Ramos (cell line): ENCODE results near the gene PLB1.

Experiments
- in situ Hi-C: fragments of 300-500 bp; cut with MboI; formaldehyde crosslinking; loops from one replicate; pipeline ENCODE4 v1.14.3; 2022; ENCODE audit warnings: low sequenced_read_pairs; ENCODE audit not compliant: unreplicated experiment

PLB1 gene

DNA sequence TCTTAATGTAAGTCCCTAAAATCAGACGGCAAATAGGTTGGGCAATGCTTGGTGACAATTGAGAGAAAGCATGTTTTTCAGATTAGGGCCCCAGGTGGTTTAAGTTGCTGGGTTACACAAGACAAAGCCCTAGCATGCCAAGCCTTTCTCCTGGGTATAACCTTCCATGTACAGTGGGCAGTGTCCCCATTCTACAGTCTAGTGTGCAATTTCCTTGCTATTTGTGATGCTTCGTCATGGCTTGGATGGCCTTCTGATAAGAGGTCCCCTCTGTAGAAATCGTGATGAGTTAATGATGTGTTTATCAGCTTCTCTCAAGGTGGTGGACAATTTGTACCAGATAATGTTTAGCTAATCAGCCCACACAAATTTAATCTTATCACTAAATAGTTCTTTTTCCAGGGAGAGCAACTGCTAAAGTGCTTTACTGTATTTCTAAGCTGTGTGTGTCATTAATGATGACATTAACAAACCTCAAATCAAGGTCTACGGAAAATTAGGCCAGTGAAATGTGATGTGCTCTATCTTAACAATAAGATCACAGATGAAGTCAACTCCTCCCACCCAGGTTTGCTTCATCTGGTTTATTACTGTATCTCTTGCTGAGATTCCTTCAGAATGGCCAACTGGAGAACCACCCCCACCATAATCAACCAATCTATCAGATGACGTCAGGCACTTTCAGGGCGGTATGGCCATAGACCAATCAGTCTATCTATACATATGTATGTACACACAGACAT, 61.7 kb downstream of the PLB1 start:
- in situ Hi-C loops, result no loop called here

DNA sequence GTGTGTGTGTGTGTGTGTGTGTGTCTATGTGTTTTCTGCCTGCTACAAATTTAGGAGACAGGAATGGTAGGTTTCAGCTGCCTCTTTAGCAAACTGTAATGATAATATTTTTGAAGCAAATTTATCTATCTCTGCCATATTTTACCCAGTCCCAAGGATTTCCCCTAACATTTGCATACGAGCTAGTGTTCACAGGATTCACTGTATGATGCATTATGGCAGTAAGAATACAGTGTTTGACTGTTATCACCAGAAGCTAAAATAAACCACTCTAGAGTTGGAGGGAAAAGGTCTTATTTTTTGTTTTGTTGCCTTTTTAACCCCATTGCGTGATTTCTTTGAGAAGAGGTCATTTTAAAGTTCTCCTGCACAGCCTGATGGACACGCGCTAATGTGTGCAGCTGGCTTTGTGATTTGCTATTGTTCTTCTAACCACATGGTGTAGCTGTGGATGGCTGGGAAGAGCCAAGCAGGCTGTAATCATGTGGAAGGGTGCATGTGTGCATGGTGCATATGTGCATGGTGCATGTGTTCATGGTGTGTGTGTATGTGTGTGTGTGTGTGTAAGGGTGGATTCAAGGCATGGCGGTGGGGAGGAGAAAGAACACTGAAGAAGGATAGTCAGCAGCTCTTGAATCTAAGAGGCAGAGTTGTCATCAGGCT, 62.4 kb downstream of the PLB1 start:
- in situ Hi-C loops, result no loop called here

DNA sequence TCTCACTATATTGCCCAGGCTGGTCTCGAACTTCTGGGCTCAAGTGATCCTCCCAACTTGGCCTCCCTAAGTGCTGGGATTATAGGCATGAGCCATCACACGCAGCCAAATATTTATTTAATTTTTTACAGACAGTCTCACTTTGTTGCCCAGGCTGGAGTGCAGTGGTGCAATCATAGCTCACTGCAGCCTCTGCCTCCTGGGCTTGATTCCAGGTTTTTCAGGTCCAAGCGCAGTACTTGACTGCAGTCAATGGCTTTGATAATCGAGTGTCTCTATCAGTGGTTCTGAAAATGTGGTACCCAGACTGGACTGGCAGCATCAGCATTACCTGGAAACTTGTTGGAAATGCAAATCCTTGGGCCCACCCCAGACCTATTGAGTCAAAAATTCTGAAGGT, 63.1 kb downstream of the PLB1 start:
- in situ Hi-C loops, result no loop called here

DNA sequence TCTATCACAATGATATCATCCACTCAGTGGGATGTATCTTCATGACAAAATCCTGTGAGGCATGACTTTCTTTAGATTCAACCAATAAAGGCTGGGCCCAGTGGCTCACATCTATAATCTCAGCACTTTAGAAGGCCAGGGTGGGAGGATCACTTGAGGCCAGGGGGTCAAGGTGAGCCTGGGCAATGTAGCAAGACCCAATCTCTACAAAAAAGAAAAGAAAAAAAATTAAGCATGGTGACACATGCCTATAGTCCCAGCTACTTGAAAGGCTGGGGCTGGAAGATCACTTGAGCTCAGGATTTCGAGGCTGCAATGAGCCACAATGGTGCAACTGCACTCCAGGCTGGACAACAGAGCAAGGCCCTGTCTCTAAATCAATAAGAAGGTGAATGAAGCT, 68.0 kb downstream of the PLB1 start:
- in situ Hi-C loops, result no loop called here

DNA sequence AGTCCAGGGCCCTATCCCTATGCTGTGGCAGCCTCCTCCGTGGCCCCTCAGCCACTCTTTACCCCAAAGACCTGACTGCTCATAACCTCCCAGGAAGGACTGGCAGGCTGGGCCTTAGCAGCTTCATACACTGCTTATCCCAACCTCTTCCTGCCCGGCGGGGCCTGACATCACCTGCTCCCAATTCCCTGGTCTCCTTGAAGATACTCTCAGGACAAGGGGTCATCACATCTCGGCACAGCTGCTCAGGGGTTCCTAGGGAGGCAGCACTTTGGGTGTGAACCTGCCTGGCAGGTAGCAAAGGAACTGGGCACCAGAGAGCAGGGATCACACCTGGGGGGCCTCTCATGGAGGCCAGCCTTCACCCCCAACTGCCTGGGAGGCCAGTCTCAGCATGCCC, 68.5 kb downstream of the PLB1 start:
- in situ Hi-C loops, result no loop called here

DNA sequence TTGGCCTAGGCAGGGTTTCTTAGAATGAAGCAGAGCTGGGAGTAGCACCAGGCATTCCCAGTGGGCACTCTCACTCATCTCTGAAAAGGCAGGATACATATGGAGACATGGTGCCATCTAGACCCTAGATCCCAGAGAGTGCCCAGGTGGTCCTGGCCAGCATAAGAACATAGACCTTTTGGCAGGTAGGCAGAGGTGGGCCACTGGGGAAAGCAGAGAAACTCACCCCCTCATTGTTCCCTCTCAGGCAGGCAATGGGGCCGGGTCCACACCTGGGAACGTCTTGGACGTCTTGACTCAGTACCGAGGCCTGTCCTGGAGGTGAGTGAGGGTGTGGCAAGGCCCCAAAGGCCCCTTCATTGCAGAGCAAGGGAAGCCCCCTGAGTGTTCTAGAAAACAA, 69.2 kb downstream of the PLB1 start:
- in situ Hi-C loops, result no loop called here

DNA sequence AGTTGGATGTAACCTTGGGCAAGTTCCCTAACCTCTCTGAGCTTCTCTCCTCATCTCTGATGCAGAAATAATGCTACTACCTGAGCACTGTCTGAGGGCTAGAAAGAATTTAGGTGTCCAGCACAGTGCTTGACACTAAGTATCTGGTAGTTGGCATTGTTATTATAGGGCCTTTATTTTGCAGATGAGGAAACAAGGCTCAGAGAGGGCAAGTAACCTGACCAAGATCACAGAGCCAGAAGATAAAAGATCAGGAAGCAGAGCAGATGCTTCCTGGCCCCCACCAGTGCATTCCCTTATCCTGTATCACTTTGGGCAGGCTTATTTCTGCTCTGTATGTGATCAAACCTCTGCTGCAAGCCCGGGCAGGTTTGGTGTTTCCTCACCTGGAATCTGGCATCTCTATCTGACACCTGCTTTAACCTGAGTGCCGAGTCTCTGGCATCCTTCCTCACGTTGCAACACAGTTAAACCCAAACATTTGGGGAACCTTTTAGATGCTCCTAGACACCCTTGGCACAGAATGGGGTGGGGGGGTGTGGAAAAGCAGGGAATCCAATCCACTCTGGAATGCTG, 69.9 kb downstream of the PLB1 start:
- in situ Hi-C loops, result no loop called here

DNA sequence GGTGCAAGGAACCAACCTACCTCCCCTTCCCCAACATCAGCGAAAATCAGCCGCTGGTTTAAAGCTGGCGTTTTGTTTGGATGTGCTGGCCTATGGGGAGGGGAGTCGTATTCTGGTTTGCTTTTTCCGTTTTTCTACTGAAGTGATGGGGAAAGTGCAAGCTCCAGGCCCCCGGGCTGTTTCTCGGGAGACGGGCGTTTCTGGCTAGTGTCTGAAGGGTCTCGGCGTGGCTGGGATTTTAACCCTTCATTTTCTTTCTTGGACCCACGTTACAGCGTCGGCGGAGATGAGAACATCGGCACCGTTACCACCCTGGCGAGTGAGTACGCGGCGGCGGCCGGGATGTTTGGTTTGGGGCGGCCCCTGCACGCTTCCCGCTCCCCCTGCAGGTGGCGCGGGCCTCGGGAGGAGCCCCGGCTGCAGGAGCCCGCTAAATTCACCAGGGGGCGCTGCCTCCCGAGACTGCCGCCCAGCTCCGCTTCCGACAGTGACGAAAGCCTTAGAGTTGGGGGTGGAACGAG, 70.7 kb downstream of the PLB1 start:
- in situ Hi-C loops, result no loop called here

DNA sequence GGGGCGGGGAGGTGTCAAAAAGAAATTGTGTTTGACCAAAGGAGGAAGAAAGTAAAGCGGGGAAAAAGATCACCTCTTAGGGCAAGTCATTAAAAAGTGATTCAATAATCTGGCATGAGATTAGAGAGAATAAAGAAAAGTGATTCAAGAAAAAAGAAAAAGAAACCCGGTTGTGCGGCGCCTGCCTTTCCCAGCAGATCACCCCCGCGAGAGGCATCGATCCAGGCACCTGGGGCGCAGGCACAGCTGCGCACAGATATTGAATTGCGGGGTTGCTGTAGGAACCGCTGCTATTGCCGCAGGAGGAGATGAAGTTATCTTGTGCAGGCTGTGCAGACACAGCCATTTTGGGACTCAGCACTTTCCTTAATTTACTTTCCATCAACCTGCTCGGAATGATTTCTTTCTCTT, 71.2 kb downstream of the PLB1 start:
- in situ Hi-C loops, result no loop called here

DNA sequence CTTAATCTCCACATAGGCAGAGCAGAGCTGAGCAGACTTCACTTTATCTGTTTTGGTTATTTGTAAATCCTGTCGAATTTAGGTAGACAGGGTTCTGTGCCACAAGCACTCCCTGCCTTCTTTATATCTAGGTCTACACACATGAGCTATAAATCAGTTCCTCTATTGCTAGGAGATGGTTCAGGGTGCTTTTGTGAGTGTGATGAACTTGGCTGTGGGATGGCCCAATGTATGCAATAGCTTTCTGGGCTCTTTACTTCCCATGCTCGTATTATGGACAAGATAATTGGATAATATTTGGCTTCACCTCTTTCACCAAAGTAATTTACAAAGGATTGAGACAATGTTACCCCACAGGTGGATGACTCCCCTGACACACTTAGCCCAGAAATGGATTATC, 72.2 kb downstream of the PLB1 start:
- in situ Hi-C loops, result no loop called here

DNA sequence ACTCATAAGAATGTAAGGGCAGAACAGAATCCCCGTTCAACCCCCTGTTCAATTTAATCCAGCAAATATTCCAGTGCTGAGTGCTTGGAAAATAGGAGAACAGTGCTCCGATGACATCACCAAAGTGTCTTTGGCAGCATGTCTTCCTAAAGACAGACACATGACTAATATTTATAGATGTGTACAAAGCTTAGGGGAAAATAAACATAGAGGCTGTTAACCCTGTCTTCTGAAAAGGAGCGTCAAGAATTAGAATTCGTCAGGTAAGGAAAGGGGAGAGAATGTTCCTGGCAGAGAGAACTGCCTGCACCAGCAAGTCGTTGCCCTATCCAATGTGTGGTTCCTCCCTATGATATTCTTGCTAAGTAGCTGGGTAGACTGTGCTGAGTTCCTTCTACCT, 72.7 kb downstream of the PLB1 start:
- in situ Hi-C loops, result no loop called here

DNA sequence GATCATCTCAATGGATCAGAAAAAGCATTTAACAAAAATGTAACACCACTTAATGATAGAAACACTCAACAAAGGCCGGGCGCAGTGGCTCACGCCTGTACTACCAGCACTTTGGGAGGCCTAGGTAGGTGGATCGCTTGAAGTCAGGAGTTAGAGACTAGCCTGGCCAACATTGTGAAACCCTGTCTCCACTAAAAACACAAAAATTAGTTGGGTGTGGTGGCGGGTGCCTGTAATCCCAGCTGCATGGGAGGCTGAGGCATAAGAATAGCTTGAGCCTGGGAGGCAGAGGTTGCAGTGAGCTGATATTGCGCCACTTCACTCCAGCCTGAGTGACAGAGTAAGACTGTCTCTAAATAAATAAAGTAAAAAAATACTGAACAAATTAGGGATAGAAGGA, 74.6 kb downstream of the PLB1 start:
- in situ Hi-C loops, result no loop called here

DNA sequence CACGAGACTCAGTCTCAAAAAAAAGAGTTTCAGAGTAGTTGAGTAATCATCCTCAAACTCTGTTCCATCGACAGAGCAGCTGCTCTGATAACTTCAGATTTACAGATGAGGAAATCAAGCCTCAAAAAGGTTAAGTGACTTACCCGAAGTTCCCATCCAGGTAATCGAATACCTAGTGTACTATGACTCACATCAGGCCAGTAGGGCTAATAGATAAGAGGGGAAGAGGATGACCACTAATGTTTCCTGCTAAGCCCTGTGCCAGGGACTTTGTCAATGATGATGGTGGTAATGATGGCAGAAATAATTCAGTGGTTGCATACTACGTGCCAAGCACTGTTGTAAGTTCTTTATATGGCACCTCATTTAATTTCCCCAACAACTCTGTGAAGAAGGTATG, 80.9 kb downstream of the PLB1 start:
- in situ Hi-C loops, result loop anchor here (25.0 kb wide), 1 partner anchor 636 kb away; no protein-coding TSS in a partner anchor

DNA sequence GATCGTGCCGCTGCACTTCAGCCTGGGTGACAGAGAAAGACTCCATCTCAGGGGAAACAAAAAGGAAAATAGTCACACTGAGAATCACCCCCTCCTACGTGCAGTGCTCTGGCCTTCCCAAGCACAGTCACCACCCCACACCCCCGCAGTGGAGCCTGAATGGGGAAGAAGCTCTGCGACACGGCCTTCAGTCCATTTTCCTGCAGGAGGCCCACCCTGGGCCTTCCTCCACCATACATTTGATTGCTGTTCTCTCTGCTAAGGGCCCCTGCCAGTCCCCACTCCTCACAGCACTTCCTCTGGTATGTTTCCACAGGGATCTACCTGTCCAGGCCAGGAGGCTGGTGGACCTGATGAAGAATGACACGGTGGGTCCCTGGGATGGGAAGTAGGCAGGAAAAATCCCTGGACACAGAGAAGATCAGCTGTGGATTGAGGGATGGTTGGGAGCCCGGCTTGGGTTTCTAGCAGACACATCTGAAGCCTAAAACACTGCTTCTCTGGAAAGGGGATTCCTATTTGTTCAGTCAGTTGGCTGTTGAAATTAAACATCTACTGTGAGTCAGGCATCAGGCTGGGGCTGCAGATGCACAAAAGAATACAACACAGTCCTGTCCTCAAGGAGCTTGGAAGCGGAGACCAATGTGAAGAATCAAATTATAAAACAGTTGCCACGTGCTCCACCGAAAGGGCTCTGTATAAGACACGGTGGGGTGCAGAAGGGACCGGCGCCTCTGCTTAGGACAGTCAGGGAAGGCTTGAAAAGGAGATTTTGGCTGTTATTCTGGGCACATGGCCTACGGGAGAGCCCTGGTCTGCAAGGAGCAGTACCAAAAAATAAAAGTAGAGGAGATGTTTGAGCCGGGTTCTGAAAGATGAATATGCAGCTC, 82.2 kb downstream of the PLB1 start:
- in situ Hi-C loops, result loop anchor here (25.0 kb wide), 1 partner anchor 634 kb away; no protein-coding TSS in a partner anchor

DNA sequence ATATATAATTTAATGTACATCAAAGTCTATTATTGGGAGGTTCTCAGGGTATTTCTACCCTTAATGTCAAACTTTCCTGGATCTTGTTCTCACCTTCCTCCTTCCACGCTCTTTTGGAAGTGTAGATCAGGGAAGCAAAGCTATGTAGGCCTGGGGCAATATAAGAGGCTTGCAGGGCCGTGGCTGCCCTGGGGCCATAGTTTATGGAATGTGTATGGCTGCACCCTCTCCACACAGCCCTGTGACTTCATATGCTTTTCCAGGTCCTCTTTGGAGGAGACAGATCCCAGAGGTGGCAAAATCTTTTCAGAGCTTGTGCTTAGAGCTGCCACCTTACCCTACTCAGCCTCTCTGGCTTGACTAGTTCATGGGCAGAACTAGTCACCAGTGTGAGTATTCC, 82.9 kb downstream of the PLB1 start:
- in situ Hi-C loops, result loop anchor here (25.0 kb wide), 1 partner anchor 634 kb away; no protein-coding TSS in a partner anchor

DNA sequence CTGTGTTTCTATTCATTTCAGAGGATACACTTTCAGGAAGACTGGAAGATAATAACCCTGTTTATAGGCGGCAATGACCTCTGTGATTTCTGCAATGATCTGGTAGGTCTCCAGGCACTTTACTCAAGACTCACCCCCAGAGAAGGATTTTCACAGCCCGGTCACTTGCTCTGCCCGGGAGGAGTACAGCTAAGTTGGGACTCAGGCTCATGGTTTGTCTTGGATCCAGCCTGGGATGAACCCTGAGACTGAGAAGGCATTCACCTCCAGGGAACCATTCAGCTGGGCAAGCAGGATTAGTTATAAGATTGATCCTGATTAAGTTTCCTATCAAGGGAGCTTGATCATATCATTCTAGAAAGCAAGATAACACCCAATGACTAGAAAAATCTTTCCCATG, 83.7 kb downstream of the PLB1 start:
- in situ Hi-C loops, result loop anchor here (25.0 kb wide), 1 partner anchor 633 kb away; no protein-coding TSS in a partner anchor

DNA sequence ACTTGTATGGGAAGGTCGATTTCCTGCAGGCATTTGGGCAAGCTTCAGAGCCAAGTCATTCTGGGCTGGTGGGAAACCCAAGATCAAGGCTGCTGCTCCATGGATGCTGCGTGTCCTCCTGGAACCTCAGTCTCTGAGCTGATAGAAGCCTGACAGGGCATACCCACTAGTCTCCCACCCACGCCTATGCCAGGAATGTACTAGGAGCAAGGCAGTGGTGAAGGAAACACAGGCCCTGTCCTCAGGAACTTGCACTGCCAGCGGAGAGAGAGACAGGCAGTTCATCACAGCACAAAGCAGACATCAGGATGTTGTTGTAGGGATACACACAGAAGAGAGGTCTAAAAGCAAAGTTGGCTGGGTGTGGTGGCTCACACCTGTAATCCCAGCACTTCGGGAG, 84.2 kb downstream of the PLB1 start:
- in situ Hi-C loops, result loop anchor here (25.0 kb wide), 1 partner anchor 632 kb away; no protein-coding TSS in a partner anchor

DNA sequence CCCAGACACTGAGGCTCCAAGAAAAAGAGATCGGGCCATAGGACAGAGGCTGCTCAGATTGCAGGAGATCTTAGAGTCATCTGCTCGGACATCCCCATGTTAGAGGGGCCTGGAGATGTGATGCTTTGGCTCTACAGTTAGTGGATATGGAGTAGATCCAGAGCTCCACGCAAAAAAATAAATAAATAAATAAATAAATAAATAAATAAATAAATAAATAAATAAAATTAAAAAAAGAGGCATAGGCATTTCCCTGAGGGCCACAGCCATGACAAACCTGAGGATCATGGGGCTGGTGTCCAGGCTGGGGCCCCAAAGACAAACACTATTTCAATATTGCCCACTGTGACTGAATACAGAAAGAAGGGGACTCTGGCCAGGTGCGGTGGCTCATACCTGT, 85.5 kb downstream of the PLB1 start:
- in situ Hi-C loops, result loop anchor here (25.0 kb wide), 1 partner anchor 631 kb away; no protein-coding TSS in a partner anchor

DNA sequence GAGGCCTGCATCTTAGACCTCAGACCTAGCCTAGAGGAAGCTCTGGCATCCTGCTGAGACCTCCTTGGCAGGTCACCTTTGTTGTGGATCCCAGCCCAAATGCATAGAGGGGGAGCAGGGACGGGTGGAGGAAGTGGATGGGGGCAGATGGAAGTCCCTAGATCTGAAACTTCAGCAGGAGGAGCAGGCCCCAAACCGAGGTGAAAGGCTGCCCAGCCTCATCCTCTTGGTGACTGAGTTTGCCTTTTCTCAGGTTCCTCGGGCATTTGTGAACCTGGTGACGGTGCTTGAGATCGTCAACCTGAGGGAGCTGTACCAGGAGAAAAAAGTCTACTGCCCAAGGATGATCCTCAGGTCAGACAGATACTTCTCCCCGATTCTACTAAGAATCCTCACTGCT, 86.3 kb downstream of the PLB1 start:
- in situ Hi-C loops, result loop anchor here (25.0 kb wide), 1 partner anchor 630 kb away; no protein-coding TSS in a partner anchor

DNA sequence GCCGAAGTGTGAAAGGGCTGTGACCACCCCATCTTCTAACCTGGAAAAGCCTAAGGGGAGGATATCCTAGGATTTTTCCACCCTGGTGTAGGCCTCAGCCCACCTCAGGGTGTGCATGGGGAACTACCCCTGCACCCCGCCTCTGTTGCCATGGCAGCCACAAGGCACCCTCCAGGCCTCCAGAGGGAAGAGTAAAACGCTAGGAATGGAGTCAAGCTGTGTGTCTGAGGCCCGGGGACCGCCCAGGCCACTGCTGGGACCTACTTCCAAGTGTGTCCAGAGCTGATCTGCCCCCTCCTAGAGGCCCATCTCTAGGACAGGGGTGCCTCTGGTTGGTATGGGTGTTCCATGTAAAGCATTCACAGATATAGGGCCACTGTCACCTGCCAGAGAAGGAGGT, 86.7 kb downstream of the PLB1 start:
- in situ Hi-C loops, result loop anchor here (25.0 kb wide), 1 partner anchor 630 kb away; no protein-coding TSS in a partner anchor
